ENCODE results near the gene STYXL1.

Gene STYXL1

DNA sequence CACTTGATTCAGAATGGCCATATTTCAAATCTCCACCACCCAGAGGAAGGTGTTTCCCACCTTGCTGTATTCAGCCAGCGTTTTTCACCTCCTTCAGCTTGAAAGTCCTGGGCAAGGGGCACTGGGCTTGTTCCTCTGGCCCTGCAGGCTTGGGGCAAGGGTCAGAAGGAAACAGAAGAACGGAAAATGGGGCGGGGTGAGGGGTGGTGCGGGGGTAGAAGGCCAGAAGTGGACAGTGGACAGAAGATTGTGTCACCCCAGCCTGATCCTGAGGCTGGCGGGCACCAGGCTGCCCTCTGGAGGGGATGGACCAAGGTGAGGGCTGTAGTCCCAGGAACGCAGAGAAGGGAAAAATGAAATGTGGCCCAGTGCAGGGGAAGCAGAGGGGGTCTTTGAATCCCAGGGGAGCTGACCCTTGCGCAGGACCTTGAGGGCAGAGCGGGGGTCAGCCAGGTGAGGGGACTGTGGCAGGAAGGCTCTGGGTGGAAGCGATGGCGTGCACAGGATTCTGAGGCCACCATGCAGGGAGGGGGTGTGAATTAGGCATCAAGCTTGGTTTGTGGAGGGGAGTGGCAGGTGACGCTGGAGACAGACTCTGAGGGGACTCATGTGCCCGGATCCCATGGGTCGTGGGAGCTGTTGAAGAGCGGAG lies 76.4 kb downstream of the STYXL1 start:
- DNase-seq, result no peak

DNA sequence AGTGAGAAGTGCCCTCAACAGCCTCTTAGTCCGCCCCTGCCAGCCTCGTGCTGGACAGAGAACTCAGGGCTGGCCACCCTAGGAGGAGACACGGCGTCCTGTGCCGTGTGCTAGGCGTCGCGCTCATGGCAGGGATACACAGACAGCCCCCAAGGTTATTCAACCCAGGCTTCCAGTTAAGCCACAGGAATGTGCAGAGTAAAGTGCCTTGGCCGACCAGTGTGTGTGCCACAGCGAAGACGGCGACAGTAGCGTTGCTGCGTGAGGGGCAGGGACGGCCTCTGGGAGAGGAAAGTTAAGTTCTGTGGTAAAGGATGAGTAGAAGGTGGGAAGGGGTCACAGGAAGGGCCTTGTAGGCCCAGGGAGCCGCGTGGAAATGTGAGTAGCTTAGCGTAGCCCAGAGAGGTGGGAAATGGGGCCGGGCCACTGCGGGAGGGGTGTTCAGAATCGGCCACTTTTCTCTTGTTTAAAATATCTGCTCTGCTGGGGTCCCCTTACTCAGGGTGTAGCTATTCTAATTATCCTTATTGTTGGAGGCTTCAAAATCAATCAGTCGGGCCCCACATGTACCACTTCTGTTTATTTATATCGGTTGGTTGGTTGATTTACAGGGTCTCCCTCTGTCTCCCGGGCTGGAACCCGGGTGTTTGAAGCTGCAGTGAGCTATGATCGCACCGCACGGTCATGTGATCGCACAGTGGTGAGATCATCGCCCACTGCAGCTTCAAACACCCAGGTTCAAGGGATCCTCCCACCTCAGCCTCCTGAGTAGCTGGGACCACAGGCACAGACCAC lies 77.9 kb downstream of the STYXL1 start:
- no peak for DNase-seq

DNA sequence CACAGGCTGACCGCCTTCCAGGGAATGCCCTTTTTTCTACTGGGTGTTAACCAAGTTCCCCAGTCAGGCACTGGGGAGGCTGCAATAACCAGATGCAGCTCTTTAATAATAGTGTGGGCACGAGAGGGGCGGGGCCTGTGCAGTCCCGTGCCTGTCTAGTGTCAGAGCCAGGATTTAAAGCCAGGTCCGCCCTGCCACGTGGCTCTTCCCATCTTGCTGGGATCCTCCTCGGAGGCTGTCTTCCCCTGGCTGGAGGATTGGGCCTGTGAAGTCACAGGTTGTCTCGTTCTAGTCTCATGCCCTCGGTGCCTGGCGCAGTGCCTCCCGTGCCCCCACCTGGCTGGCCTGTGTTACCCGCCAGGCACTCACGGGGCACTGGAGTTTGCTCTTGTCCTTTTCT lies 78.6 kb downstream of the STYXL1 start:
- DNase-seq, result no peak

DNA sequence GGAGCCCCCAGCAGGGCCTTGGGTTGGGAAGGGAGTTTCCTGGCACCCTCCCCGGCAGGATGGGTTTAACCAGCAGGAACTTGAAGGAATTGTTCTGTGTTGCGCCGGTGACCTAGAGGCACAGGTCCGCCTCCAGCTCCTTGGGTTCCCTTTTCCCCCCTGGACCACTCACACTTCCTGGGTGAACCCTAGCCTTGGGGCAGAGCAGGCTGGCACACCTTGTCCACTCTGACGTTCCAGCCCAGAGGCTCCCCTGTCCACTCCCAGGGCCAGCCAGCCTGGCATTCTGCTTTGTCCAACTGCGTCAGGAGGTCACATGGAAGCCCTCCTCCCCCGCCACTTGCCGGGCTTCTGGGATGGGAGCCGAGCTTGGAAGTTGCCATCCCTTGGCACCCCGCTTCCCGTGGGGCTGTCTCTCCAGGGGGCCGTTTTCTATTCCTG lies 79.2 kb downstream of the STYXL1 start:
- DNase-seq, result no peak

DNA sequence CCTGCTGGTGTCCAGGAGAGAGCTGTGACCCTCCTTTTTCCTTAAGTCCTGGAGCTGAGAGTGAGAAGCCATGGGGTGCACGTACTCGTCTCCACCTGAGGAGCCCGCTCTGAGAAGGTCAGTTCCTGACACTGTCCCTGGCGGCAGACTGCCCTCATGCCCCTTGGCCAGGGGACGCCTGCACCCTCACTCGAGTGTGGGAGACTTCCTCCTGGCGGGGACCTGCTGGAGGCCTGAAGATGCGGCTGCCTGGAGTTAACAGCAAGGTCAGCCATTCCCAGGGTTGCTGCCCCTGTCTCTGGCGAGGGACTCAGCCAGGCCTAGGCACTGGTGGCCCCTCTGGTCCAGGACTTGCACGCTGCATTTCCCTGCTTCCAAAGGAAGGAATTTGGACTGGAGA lies 79.8 kb downstream of the STYXL1 start:
- DNase-seq, result no peak

DNA sequence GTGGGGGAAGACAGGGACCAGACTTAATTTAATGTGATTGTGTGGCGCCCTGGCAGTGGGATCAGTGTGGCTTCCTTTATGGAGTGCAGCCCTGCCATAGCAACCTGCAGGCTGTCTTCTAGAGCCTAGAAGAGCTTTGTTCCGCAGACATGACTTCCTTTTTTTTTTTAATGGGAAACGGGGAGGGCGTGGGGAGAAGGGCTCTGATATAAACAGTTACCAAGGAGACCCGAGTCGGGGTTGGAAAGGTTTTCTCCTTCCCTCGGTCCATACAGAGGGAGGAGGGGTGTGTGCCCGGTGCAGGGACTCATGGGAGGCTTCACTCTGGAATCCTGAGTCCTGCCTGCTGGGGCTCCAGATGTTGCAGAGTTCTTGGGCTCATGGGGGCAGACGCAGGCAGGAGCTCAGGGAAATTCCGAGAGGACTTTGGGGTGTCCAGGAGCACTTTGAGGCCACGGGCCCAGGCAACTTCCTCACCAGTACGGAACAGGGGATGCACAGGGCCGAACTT lies 80.3 kb downstream of the STYXL1 start:
- DNase-seq, result no peak

DNA sequence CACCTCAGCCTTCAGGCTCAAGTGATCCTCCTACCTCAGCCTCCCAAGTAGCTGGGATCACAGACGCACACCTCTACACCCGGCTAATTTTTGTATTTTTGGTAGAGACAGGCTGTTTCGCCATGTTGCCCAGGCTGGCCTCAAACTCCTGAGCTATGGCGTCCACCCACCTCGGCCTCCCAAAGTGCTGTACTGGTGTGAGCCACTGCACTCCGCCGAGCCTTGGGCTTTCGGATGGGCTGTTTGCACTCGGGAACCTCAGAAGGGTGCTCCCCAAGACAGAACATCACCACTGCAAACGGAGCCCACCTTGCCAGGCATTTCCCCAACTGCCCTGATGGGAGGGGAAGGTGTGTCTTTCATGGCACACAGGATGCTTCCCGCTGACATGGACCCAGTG lies 80.7 kb downstream of the STYXL1 start:
- DNase-seq, result no peak

DNA sequence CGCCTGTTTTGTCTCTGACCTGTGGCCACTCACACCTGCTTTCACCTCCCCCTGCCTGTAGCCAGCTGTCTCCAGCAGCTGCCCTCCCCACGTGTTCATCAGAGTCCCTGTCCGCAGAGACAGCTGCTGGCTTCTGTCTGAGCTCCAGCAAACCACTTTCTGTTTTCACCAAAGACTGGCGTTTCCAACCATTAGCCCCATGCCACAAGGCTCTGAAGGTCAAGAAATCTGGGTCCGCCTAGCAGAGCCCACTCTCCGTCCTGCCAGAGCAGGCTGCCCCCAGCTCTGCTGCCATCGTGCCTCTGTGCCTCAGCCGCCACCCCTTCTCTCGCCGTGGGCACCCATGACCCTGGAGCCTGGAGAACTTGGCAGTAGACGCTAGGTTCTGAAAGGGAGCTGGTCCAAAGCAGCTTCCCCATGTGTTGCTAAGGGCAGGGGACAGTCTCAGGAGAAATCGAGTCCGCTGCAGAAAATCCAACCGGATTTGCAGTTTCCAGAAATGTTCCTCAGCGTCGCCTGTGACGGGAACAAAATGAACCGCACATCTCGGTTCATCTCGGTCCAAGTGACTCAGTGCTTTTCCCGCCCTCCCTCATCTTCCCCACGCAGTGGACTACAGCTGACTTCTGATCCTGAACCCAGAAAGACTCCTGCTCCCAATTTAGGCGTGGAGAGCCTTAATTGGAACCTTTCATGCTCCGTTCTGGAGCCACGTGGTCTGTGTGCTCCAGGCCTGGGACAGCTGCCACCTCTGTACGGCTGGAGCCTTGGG lies 81.4 kb downstream of the STYXL1 start:
- no peak for DNase-seq

DNA sequence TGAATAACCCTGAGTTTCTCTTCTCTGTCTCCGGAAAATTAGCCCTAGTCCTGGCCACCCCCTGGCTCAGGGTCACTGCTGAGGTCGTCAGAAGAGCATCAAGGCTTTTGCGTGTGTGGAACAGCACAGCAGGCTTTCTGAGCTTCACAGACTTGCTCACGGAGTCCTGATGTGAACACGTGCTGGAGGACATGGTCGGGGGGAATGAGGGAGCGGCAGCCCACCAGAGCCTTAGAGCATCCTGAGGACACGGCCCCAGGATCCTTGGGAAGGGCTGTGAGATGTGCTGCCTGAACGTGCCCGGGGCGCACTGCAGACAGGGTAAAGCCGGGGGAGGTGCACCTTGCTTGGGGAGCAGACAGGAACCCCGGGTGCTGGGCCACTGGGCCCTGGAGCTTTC lies 82.2 kb downstream of the STYXL1 start:
- no peak for DNase-seq

DNA sequence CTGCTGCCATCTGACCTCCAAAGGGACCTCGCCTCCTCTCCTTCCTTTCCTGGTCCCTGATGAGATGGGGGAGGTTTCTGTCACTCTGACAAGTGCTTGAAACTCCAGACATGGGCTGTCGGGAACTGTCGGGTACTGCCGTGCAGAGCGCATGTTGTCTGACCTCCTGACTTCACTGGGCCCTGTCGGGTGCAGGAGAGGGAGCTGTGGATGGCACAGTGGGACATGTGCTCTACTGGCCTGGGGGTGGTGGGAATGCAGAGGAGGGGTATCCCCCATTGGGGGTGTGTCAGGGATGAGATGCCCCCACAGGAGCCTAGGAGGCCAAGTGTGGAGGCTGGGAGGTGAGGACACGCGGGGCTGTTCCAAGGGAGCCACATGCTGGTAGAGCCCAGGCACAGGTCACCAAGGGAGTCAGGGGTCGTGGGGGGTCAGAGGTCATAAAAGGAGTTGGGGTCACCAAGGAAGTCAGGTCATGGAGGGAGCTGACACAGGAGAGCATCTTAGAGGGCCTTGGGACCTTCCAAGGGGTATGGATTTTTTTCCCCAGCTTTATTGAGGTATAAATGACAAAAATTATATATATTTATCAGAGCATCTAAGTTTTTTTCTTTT lies 84.3 kb downstream of the STYXL1 start:
- no peak for DNase-seq

DNA sequence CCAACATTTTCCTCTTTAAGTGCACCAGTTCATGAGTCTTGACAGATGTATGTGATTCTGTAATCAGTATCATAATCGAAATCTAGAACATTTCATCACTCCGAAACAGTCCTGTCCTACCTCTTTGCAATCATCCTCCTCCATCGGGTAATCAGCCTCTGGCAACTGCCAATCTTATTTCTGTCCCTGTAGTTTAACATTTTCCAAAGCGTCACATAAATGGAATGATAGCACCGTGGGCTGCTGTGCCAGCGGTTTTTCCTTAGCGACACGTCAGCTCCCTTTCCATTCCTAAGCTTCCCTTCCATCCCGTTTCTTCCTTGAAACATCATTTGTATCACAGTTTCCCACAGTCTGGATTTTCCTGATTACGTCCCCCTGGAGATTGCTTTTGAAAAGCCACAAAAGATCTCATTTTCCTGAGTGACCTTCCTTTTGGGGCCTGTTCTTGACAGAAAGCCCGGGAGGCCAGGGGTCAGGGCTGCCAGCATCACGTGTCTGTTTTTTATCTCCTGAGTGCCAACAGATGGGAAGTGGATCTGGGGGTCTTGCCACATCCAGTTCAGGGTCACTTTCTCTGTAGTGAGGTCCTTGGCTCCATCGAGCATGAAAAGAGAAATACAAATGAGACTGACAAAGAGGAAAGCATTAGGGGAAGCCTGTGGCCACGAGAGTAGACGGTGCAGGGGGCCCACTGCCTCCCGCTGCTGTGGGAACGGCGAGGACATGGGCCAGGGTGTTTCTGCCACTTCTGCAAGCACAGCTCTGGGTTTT lies 85.0 kb downstream of the STYXL1 start:
- no peak for DNase-seq

DNA sequence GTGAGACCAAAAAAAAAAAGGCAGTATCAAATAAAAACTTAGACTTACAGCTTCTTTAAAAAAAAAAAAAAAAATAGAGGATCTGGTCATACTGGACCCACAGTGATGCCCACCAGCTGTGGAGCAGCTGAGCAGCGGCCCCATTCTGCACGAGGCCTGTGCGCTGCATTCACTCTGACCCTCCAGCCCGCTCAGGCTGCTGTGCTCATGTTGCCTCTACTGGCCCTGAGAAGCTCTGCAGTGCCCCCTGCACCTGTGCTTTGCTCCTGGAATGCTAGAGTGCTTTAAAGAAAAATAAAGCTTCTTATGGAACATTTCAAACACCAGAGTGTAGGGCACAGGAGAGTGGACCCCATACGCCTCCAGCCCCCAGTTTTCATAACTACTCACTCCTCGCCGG lies 86.6 kb downstream of the STYXL1 start:
- no peak for DNase-seq

DNA sequence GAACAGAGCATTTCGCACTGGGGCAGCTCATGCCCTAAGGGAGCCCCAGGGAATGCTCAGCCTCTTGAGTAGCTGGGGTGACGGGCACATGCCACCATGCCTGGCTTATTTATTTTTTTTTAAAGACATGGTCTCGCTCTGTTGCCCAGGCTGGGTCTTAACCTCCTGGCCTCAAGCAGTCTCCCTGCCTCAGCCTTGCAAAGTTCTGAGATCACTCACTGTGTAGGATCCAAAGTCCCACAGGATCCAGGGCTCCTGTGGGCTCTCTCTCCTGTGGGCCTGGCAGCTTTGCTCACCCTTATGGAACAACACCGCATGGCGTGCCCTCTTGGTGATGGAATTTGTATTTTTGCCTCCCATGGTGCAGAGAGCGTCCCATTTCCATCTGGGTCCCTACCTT lies 87.4 kb downstream of the STYXL1 start:
- DNase-seq, result no peak

DNA sequence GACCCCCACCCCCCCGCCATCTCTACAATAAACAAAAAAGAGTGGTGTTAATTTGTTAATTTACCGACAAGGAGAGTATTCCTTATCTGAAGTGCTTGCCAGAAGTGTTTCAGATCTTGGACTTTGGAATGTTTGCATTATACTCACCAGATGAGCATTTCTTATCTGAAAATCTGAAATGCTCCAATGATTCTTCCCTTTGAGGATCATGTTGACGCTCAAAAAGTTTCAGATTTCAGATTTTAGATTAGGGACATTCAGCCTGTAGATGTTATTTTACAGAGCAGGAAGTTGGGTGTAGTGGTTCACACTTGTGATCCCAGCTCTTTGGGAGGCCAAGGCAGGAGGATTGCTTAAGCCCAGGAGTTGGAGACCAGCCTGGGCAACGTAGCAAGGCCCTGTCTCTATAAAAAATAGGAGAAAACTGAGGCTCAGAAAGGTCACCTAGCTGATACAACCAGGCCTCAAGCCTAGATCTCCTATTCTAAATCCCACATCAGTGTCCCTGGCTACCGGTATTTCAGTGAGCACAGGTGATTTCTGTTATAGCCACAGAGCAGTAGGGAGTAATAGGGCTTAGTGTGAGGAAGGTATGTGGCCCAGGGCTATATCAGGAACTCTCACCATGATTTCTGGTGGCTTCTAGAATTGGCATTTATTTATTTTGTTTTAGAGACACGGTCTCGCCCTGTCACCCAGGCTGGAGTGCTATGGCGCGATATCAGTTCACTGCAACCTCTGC lies 88.8 kb downstream of the STYXL1 start:
- no peak for DNase-seq

DNA sequence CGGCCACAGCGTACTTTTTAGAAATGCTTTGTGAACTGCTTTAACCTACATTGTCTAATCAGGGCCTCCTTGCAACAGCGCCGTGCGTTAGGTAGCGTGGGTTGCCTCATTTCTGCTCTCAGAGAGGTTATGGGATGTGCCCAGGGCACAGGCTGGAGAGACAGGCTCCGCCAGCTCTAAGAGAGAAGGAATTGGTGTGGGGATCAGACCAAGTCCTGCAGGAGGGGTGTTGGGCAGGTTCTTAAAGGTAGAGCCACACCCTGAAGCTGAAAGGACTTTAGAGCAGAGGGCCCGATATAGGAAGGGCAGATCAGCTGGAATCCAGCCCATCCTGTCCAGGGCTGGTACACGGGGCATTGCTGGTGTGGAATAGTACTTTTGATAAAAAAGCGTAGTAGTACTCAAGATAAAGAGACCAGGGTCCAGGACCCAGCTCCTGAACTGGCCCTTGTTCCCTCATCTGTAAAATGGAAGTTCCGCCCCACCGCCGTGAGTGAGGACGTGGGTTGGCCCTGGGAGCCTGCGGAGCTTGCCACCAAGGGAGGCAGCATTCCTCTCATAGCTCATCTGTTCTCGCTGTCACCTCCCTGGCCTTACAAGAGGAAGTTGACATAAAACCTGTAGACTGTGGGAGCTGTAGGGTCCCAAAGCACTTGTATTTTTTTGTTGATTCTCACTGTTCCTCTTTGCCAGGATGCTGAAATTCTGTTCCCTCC lies 90.6 kb downstream of the STYXL1 start:
- DNase-seq, result no peak

DNA sequence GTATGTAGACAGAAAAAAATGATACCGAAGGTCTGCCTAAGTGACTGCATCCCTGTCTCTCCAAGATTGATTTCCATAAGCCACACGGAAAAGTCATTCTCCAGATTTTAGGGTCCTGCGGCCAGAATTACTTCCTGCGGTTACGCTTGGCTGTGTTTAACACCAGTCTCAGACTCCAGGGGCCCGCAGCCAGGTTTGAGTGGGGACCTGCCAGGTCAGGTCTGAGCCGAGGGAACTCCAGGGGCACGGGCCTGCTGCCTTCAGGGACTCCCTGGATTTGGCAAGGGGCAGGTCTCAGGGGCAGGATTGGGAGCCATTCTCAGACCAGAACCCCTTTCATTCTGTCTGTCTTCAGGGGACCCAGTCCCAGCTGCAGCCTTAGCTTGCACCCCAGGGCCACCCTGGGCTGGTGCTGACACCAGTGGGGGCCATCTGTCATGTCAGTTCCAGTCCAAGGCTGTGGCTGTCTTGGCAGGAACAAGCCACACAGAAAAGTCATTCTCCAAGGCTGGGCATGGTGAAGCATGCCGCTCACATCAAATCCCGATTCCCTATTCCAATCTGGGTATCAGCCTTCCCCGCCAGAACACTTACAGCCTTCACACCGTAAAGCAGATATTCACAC lies 92.4 kb downstream of the STYXL1 start:
- DNase-seq, result no peak

DNA sequence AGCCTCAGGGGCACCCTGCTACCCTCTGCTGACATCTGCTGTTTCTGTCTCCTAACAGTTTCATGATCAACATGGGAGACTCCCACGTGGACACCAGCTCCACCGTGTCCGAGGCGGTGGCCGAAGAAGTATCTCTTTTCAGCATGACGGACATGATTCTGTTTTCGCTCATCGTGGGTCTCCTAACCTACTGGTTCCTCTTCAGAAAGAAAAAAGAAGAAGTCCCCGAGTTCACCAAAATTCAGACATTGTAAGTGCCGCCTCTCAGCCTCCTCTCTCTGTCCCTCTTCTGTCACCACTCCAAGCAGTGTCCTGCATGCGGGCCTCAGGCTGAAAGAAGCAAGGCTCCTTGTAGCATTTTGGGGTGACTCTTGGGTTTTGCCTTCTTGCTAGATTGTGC lies 93.9 kb downstream of the STYXL1 start:
- no peak for DNase-seq

DNA sequence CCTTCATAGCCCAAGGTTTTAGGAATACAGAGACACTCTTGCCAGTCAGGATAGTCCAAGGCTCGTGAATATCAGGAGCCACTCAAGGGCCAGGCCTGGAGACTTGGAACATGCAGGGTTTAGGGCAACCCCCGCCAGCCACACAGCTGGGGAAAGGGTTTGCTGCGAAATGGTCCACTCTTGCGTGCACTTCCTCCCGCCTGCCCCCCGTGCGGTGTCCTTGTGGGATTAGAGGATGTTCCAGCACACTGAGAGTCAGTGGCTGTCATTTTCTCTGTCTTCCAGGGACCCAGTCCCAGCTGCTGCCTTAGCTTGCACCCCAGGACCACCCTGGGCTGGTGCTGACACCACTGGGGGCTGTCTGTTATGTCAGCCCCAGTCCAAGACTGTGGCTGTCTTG lies 94.4 kb downstream of the STYXL1 start:
- no peak for DNase-seq

DNA sequence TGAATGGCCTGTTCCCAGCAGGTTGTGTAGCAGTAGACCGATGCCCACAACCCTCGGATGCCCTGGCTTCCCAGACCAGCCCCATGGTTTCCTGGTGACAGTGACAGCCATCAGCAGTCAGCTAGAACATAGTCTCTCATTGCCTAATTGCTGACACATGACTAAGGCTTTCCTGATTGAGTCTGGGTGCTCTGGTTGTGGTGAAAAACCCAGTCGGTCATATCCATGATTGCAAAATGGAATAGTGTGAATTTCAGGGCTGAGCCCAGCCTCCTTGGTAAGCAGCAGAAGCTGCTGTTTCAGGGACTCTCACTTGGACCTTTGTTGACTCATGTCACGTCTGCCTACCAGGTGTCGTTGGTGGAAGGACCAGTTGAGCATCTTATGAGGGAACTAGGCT lies 96.3 kb downstream of the STYXL1 start:
- no peak for DNase-seq

DNA sequence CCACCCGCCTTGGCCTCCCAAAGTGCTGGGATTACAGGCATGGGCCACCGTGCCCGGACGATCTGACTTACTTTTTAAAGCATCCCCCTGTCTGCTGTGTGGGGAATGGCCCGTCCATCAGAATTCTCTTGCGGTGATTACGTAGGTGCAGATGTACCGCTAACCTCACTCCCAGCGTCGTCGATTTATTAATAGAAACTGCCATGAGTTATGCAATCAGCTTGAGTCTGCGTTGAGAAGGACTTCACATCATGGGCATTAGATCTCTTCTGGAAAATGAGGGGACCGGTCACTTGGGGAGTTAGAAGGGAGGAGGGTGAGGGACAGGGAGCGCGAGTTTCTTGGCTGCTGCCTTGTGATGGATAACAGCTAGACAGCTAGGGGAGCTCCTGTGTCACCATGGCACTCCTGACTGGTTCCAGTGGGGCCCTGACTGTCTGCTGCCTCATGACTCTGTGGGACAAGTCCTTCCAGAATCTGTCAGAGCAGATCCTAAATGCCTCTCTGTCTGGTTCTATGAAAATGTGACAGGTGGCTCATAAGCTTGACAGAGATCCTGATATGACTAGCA lies 97.6 kb downstream of the STYXL1 start:
- no peak for DNase-seq

Measured in activated CD4-positive, alpha-beta T cell treated with anti-CD3 and anti-CD28 coated beads, Interleukin-2, amount 50 U/mL, for 16 hours (primary cell).